H1 (cell line): ENCODE data around the gene PRSS36. TPM values are rescaled to one million over a fixed set of nuclear protein-coding genes. Genes with fewer than 3 reads are reported as not detected.

Source experiments
- CTCF ChIA-PET: fragments of 300-600 bp; sonication (Branson Sonifier 250); formaldehyde crosslinking; loops from one replicate; lab custom pipeline; 2021; ENCODE audit not compliant: partially characterized antibody; lab: Charles Lee
- POLR2A ChIA-PET: fragments of 300-600 bp; sonication (Branson Sonifier 250); formaldehyde crosslinking; loops from one replicate; lab custom pipeline; 2021; ENCODE audit warnings: inconsistent platforms; ENCODE audit not compliant: partially characterized antibody; lab: Charles Lee
- DNase-seq, 2 experiments: peaks; one replicate each; pipeline versions ENCODE4 v3.0.0 to v3.0.0-alpha.2; 2010 to 2022; ENCODE audit warnings: low spot score in 2 of 2, low read depth in 1 of 2, mixed read lengths in 1 of 2
- FAIRE-seq: peaks from 2 replicates; lab custom pipeline; 2011; peaks lifted over from hg19 to GRCh38; lab: Jason Lieb, UNC
- H2AFZ ChIP-seq: 2 replicates; pipeline ENCODE4 v1.8.1; 2012; ENCODE audit warnings: low read length, inconsistent platforms
- H2AK5ac ChIP-seq: 2 replicates; pipeline ENCODE4 v1.6.1; 2013; ENCODE audit warnings: low read depth, low read length
- H2BK120ac ChIP-seq: replicated peaks from 2 replicates; pipeline ENCODE3; 2013; ENCODE audit warnings: low read depth, low read length, inconsistent platforms
- H2BK12ac ChIP-seq: 2 replicates; pipeline ENCODE4 v1.6.1; 2013; ENCODE audit warnings: low read depth, low read length
- H2BK15ac ChIP-seq: 2 replicates; pipeline ENCODE4 v1.6.1; 2013; ENCODE audit warnings: low read length
- H2BK20ac ChIP-seq: 2 replicates; pipeline ENCODE4 v1.6.1; 2013; ENCODE audit warnings: low read length
- H2BK5ac ChIP-seq: 2 replicates; pipeline ENCODE4 v1.6.1; 2013; ENCODE audit warnings: low read depth, low read length
- H3K14ac ChIP-seq: 2 replicates; pipeline ENCODE4 v1.6.1; 2013; ENCODE audit warnings: inconsistent platforms; ENCODE audit not compliant: insufficient read length
- H3K18ac ChIP-seq: 2 replicates; pipeline ENCODE4 v1.6.1; 2013; ENCODE audit warnings: low read length; ENCODE audit errors: extremely low read depth
- H3K23ac ChIP-seq: 2 replicates; pipeline ENCODE4 v1.6.1; 2013; ENCODE audit warnings: inconsistent platforms; ENCODE audit not compliant: insufficient read length
- H3K23me2 ChIP-seq: 2 replicates; pipeline ENCODE4 v1.6.1; 2013; ENCODE audit warnings: low read depth, low read length
- H3K27ac ChIP-seq: 2 replicates; pipeline ENCODE4 v1.6.1; 2011; ENCODE audit warnings: low read depth, low read length, inconsistent platforms
- H3K27me3 ChIP-seq, 4 experiments: replicated peaks in 1 of 4; 1 replicate in 1 of 4; 2 replicates in 3 of 4; pipeline versions ENCODE4 v1.6.1 to v1.8.1; 2011 to 2013; ENCODE audit warnings: low read length in 3 of 4, mild to moderate bottlenecking in 3 of 4, inconsistent platforms in 2 of 4, mixed read lengths in 2 of 4, moderate library complexity in 1 of 4; ENCODE audit not compliant: control insufficient read depth in 3 of 4, insufficient read depth in 3 of 4; ENCODE audit errors: extremely low read depth in 1 of 4
- H3K36me3 ChIP-seq, 4 experiments: 2 replicates each; pipeline versions ENCODE4 v1.6.1 to v1.8.1; 2011 to 2013; ENCODE audit warnings: mild to moderate bottlenecking in 4 of 4, low read length in 3 of 4, moderate library complexity in 2 of 4, control low read depth in 1 of 4, inconsistent platforms in 1 of 4; ENCODE audit not compliant: insufficient read depth in 4 of 4, control insufficient read depth in 2 of 4
- H3K4ac ChIP-seq: replicated peaks from 2 replicates; pipeline ENCODE3; 2013; ENCODE audit warnings: low read length, low read depth, mixed read lengths, inconsistent platforms; ENCODE audit not compliant: insufficient read length
- H3K4me1 ChIP-seq, 4 experiments: replicated peaks in 1 of 4; 1 replicate in 1 of 4; 2 replicates in 3 of 4; pipeline versions ENCODE4 v1.6.1 to v1.8.1; 2011 to 2013; ENCODE audit warnings: low read length in 3 of 4, inconsistent platforms in 2 of 4, mixed read lengths in 1 of 4; ENCODE audit not compliant: insufficient read depth in 4 of 4, control insufficient read depth in 3 of 4
- H3K4me2 ChIP-seq, 2 experiments: 2 replicates each; pipeline versions ENCODE4 v1.6.1 to v1.8.1; 2011 to 2013; ENCODE audit warnings: low read depth in 2 of 2, low read length in 2 of 2, control low read depth in 1 of 2, inconsistent platforms in 1 of 2, mild to moderate bottlenecking in 1 of 2; ENCODE audit not compliant: insufficient read depth in 1 of 2
- H3K4me3 ChIP-seq, 4 experiments: fragments of 200-600, 300-600 bp in 1 of 4; sonication (generic), shearing (Covaris generic), sonication (Bioruptor Twin) in 1 of 4; 2 replicates each; pipeline versions ENCODE4 v1.5.1 to v1.8.1; 2011 to 2016; ENCODE audit warnings: low read length in 4 of 4, low read depth in 3 of 4, control low read depth in 2 of 4, inconsistent platforms in 2 of 4, mild to moderate bottlenecking in 2 of 4, mixed read lengths in 1 of 4, moderate library complexity in 1 of 4; ENCODE audit not compliant: insufficient read depth in 2 of 4; ENCODE audit errors: extremely low read depth in 1 of 4
- H3K56ac ChIP-seq: replicated peaks from 2 replicates; pipeline ENCODE3; 2013; ENCODE audit warnings: low read depth, mild to moderate bottlenecking, mixed read lengths, low read length, inconsistent platforms; ENCODE audit not compliant: insufficient read length
- H3K79me1 ChIP-seq: 2 replicates; pipeline ENCODE4 v1.6.1; 2013; ENCODE audit warnings: low read depth, low read length, control low read depth
- H3K79me2 ChIP-seq, 2 experiments: 2 replicates each; pipeline versions ENCODE4 v1.6.1 to v1.8.1; 2012 to 2013; ENCODE audit warnings: low read length in 2 of 2, mild to moderate bottlenecking in 2 of 2, inconsistent platforms in 1 of 2; ENCODE audit not compliant: insufficient read depth in 2 of 2, control insufficient read depth in 1 of 2
- H3K9ac ChIP-seq, 4 experiments: replicated peaks in 1 of 4; 1 replicate in 1 of 4; 2 replicates in 3 of 4; pipeline versions ENCODE4 v1.6.1 to v1.8.1; 2011 to 2013; ENCODE audit warnings: low read depth in 3 of 4, low read length in 3 of 4, control low read depth in 2 of 4, mild to moderate bottlenecking in 2 of 4, moderate library complexity in 2 of 4, inconsistent platforms in 1 of 4; ENCODE audit errors: extremely low read depth in 1 of 4
- H3K9me3 ChIP-seq, 2 experiments: 2 replicates each; pipeline versions ENCODE4 v1.6.1 to v1.8.1; 2012 to 2013; ENCODE audit warnings: mild to moderate bottlenecking in 2 of 2, moderate library complexity in 2 of 2, control low read depth in 1 of 2, inconsistent platforms in 1 of 2, low read depth in 1 of 2, low read length in 1 of 2, mixed read lengths in 1 of 2; ENCODE audit not compliant: insufficient read depth in 2 of 2
- H4K20me1 ChIP-seq, 2 experiments: replicated peaks in 1 of 2; 2 replicates each; pipeline versions ENCODE3 to v1.8.1; 2011 to 2013; ENCODE audit warnings: inconsistent platforms in 2 of 2, low read length in 2 of 2, mild to moderate bottlenecking in 1 of 2; ENCODE audit not compliant: insufficient read depth in 2 of 2, control insufficient read depth in 1 of 2
- H4K5ac ChIP-seq: 2 replicates; pipeline ENCODE4 v1.6.1; 2013; ENCODE audit warnings: low read length, low read depth, mixed read lengths, inconsistent platforms; ENCODE audit not compliant: insufficient read length
- H4K8ac ChIP-seq: 2 replicates; pipeline ENCODE4 v1.8.0; 2013; ENCODE audit warnings: mild to moderate bottlenecking, moderate library complexity, low read length, inconsistent platforms; ENCODE audit not compliant: insufficient read depth; ENCODE audit errors: extremely low read depth
- H4K91ac ChIP-seq: replicated peaks from 2 replicates; pipeline ENCODE3; 2013; ENCODE audit warnings: low read length, mixed read lengths, inconsistent platforms; ENCODE audit not compliant: insufficient read length
- HDAC6 ChIP-seq: IDR thresholded peaks from one replicate; pipeline ENCODE4 v1.7.1; 2012; ENCODE audit warnings: low read depth, mild to moderate bottlenecking, inconsistent platforms, low read length, moderate library complexity
- PHF8 ChIP-seq: fragments of 200-600 bp; sonication (generic); conservative IDR thresholded peaks from 2 replicates; pipeline ENCODE4 v1.7.1; 2012; ENCODE audit warnings: low read depth, mild to moderate bottlenecking, inconsistent platforms, low read length, moderate library complexity
- WGBS, 2 experiments: shearing (Covaris generic) in 1 of 2; methylation state at CpG; one replicate each; pipeline versions ENCODE4 v1.1.6 to v1.1.7; 2013 to 2015; ENCODE audit warnings: low lambda C conversion rate in 2 of 2, mixed read lengths in 2 of 2, inconsistent platforms in 1 of 2, low coverage in 1 of 2, missing lambda C conversion rate in 1 of 2; ENCODE audit not compliant: insufficient replicate concordance in 2 of 2, insufficient coverage in 1 of 2, insufficient read length in 1 of 2; ENCODE audit errors: extremely low coverage in 1 of 2, missing lambda C conversion rate in 1 of 2; 5-methylcytosine and 5-hydroxymethylcytosine counted together
- polyA plus RNA-seq, 7 experiments: library from polyadenylated mRNA; depleted of rRNA in 3 of 7; stranded (reverse) in 5 of 7; unstranded in 2 of 7; fragments of >200 nt in 5 of 7; fragments of 200-250 nt in 2 of 7; gene quantifications; 1 replicate in 5 of 7; 2 replicates in 1 of 7; 4 replicates in 1 of 7; pipeline versions ENCODE4 v1.2.1 to v1.2.3, GENCODE V29; 2011 to 2013; ENCODE audit warnings: missing spikeins in 2 of 7, mixed read lengths in 2 of 7
- total RNA-seq: library from RNA; stranded (reverse); fragmentation: NEBNext Ultra II Directional; extraction: Animal tissue kit (Norgen Biotek cat#: 25700); gene quantifications from 2 replicates; pipeline ENCODE4 v1.2.1, GENCODE V29; 2021

PRSS36 gene
- total and polyA plus RNA-seq, 2 of the 8 experiments (the other 6 are each of a cell fraction or from before 2014, with no cell fraction given) = 1.3 to 1.9 TPM

- H3K23ac ChIP-seq = no peak overlapping the region
- H3K79me1 ChIP-seq = no peaks in the 10 kb centered on the region
- no peak overlapping the region for H4K5ac ChIP-seq
- no peak overlapping the region for H3K14ac ChIP-seq
- H4K20me1 ChIP-seq = no peaks in the 10 kb centered on the region
- DNase-seq (no peak), FAIRE-seq (no peak)
- H3K18ac ChIP-seq = no peak overlapping the region
- no peaks in the 10 kb centered on the region for H3K36me3 ChIP-seq
- no peak overlapping the region for H3K4me3 ChIP-seq
- H3K4me1 ChIP-seq = no peaks in the 10 kb centered on the region
- no peaks in the 10 kb centered on the region for H3K79me2 ChIP-seq
- no peak overlapping the region for H2AK5ac ChIP-seq
- no peak overlapping the region for H3K4ac ChIP-seq
- H2BK20ac ChIP-seq = no peak overlapping the region
- H3K9me3 ChIP-seq = no peaks in the 10 kb centered on the region
- H3K23me2 ChIP-seq = no peaks in the 10 kb centered on the region
- no peaks in the 10 kb centered on the region for H3K27me3 ChIP-seq
- H2BK15ac ChIP-seq = no peak overlapping the region
- H4K8ac ChIP-seq = no peak overlapping the region
- POLR2A ChIA-PET = interaction anchor here (0.7 to 3.4 kb wide), 7 partner anchors 9 to 39 kb away, joined by 3 to 22 read pairs (median 4); partner anchors contain the start of gene FUS
- CTCF ChIA-PET = interaction anchor here (0.6 to 7.2 kb wide), 7 partner anchors 9 to 62 kb away, joined by 3 to 56 read pairs (median 6); no protein-coding TSS in a partner anchor
- H2BK120ac ChIP-seq = no peak overlapping the region
- no peak overlapping the region for H3K4me2 ChIP-seq
- H3K56ac ChIP-seq = no peak overlapping the region
- H2BK12ac ChIP-seq = no peak overlapping the region
- H4K91ac ChIP-seq = no peak overlapping the region
- H3K27ac ChIP-seq = no peak overlapping the region
- no peak overlapping the region for H3K9ac ChIP-seq
- no peak overlapping the region for H2BK5ac ChIP-seq
- no peak overlapping the region for H2AFZ ChIP-seq
- 89% methylated on average over 8 of the region's 8 CpGs; no CpG with 5 or more reads in 1 of the 2 experiments for WGBS, 2 experiments
- TF ChIP-seq HDAC6 (no peak), PHF8 (no peak)
These were observed 7.3 kb upstream of the PRSS36 start for GRCh38 chr16:31157136-31157535.
